HG02678 (cell line): ENCODE measurements around the gene EEF2KMT.
"Not testable (repeated sequence)": the region's sequence is repeated elsewhere in the genome, so short reads cannot be mapped to it uniquely, and the experiment has no call there.

ENCODE experiments used
- ATAC-seq: cut with Tn5 transposase; IDR thresholded peaks from one replicate; pipeline ENCODE4 v1.9.1; 2021; ENCODE audit warnings: mild to moderate bottlenecking, moderate library complexity; ENCODE audit not compliant: unreplicated experiment

The EEF2KMT gene

GRCh38 chr16:5097470-5098220 lies at the start of gene EEF2KMT:
EEF2KMT (minus strand) TSS chr16:5097795; CDS start chr16:5097739, 56 bp downstream.
- peak; percentile 92 for ATAC-seq

- not testable (repeated sequence) for ATAC-seq
These were observed 47.0 kb upstream of the EEF2KMT start for GRCh38 chr16:5144621-5144956.

- ATAC-seq: no peak
These were observed 46.4 kb upstream of the EEF2KMT start for GRCh38 chr16:5143761-5144620.

- ATAC-seq: not testable (repeated sequence)
These were observed 42.6 kb upstream of the EEF2KMT start for GRCh38 chr16:5140151-5140550.

- ATAC-seq: not testable (repeated sequence)
These were observed 37.3 kb upstream of the EEF2KMT start for GRCh38 chr16:5134739-5135452.

- ATAC-seq: not testable (repeated sequence)
These were observed 35.5 kb upstream of the EEF2KMT start for GRCh38 chr16:5132915-5133600.

GRCh38 chr16:5131467-5132004 lies 33.9 kb upstream of the EEF2KMT start:
- ATAC-seq: not testable (repeated sequence)

GRCh38 chr16:5117300-5118087 lies 19.9 kb upstream of the EEF2KMT start:
- ATAC-seq: not testable (repeated sequence)

- not testable (repeated sequence) for ATAC-seq
These were observed 19.2 kb upstream of the EEF2KMT start for GRCh38 chr16:5116780-5117295.

- ATAC-seq: not testable (repeated sequence)
These were observed 13.3 kb upstream of the EEF2KMT start for GRCh38 chr16:5110933-5111332.

GRCh38 chr16:5108505-5109158 lies 11.0 kb upstream of the EEF2KMT start:
- no peak for ATAC-seq

- not testable (repeated sequence) for ATAC-seq
These were observed 7.4 kb upstream of the EEF2KMT start for GRCh38 chr16:5105039-5105438.

- not testable (repeated sequence) for ATAC-seq
These were observed 5.9 kb upstream of the EEF2KMT start for GRCh38 chr16:5103296-5104032.

- ATAC-seq: not testable (repeated sequence)
These were observed 1.6 kb upstream of the EEF2KMT start for GRCh38 chr16:5099174-5099573.

GRCh38 chr16:5098221-5099159 lies 895 bp upstream of the EEF2KMT start:
- peak; percentile 85 for ATAC-seq

- not testable (repeated sequence) for ATAC-seq
These were observed 530 bp downstream of the EEF2KMT start for GRCh38 chr16:5097061-5097469.
